ENCODE measurements around the gene SLC4A1AP.

Gene SLC4A1AP

GRCh38 chr2:27728081-27728858 is 64.6 kb downstream of the SLC4A1AP start:
- in situ Hi-C loops (cut with MboI; ENCODE audit: low pct_unique_long_range_greater_than_20kb, low sequenced_read_pairs, unreplicated experiment): no loop called here
- TF ChIP-seq CTCF (IDR thresholded peaks at IDR 0.05; ENCODE audit: extremely low read depth, insufficient read depth, missing control alignments): no peak
- DNase-seq (ENCODE audit: low spot score): no peak

GRCh38 chr2:27729198-27729597 is 65.5 kb downstream of the SLC4A1AP start:
- in situ Hi-C loops (cut with MboI; ENCODE audit: low pct_unique_long_range_greater_than_20kb, low sequenced_read_pairs, unreplicated experiment): no loop called here
- no peak for TF ChIP-seq CTCF (IDR thresholded peaks at IDR 0.05; ENCODE audit: extremely low read depth, insufficient read depth, missing control alignments)
- DNase-seq (ENCODE audit: low spot score): no peak

GRCh38 chr2:27729614-27730013 is 65.9 kb downstream of the SLC4A1AP start:
- in situ Hi-C loops (cut with MboI; ENCODE audit: low pct_unique_long_range_greater_than_20kb, low sequenced_read_pairs, unreplicated experiment): no loop called here

GRCh38 chr2:27730261-27730662 is 66.6 kb downstream of the SLC4A1AP start:
- DNase-seq (ENCODE audit: low spot score): no peak
- in situ Hi-C loops (cut with MboI; ENCODE audit: low pct_unique_long_range_greater_than_20kb, low sequenced_read_pairs, unreplicated experiment): no loop called here
- no peak for TF ChIP-seq CTCF (IDR thresholded peaks at IDR 0.05; ENCODE audit: extremely low read depth, insufficient read depth, missing control alignments)

More at GRCh38 chr2:27729614-27730013, 65.9 kb downstream of the SLC4A1AP start:
- TF ChIP-seq CTCF (IDR thresholded peaks at IDR 0.05; ENCODE audit: extremely low read depth, insufficient read depth, missing control alignments): no peak
- DNase-seq (ENCODE audit: low spot score): no peak

GRCh38 chr2:27730980-27731691 is 67.4 kb downstream of the SLC4A1AP start:
- in situ Hi-C loops (cut with MboI; ENCODE audit: low pct_unique_long_range_greater_than_20kb, low sequenced_read_pairs, unreplicated experiment): no loop called here
- TF ChIP-seq CTCF (IDR thresholded peaks at IDR 0.05; ENCODE audit: extremely low read depth, insufficient read depth, missing control alignments): no peak
- DNase-seq (ENCODE audit: low spot score): no peak

- no peak for TF ChIP-seq CTCF (IDR thresholded peaks at IDR 0.05; ENCODE audit: extremely low read depth, insufficient read depth, missing control alignments)
- in situ Hi-C loops (cut with MboI; ENCODE audit: low pct_unique_long_range_greater_than_20kb, low sequenced_read_pairs, unreplicated experiment): no loop called here
- no peak for DNase-seq (ENCODE audit: low spot score)
Observed at GRCh38 chr2:27734305-27734704, 70.6 kb downstream of the SLC4A1AP start.
